GM18867 (cell line): ENCODE measurements around the gene CFAP47.
"Not testable (repeated sequence)": the region's sequence is repeated elsewhere in the genome, so short reads cannot be mapped to it uniquely, and the experiment has no call there.

Source experiments
- ATAC-seq: cut with Tn5 transposase; IDR thresholded peaks from one replicate; pipeline ENCODE4 v1.9.1; 2021; ENCODE audit warnings: mild to moderate bottlenecking, moderate library complexity; ENCODE audit not compliant: unreplicated experiment

CFAP47 gene

GRCh38 chrX:36214924-36215323, 295.4 kb downstream of the CFAP47 start:
- ATAC-seq = no peak

GRCh38 chrX:36218801-36219200, 299.3 kb downstream of the CFAP47 start:
- ATAC-seq = no peak

DNA sequence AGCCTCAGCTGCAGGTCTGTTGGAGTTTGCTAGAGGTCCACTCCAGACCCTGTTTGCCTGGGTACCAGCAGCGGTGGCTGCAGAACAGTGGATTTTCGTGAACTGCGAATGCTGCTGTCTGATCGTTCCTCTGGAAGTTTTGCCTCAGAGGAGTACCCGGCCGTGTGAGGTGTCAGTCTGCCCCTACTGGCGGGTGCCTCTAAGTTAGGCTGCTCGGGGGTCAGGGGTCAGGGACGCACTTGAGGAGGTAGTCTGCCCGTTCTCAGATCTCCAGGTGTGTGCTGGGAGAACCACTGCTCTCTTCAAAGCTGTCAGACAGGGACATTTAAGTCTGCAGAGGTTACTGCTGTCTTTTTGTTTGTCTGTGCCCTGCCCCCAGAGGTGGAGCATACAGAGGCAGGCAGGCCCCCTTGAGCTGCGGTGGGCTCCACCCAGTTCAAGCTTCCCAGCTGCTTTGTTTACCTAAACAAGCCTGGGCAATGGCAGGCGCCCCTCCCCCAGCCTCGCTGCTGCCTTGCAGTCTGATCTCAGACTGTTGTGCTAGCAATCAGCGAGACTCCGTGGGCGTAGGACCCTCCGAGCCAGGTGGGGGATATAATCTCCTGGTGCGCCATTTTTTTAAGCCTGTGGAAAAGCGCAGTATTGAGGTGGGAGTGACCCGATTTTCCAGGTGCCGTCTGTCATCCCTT, 315.4 kb downstream of the CFAP47 start:
- ATAC-seq = not testable (repeated sequence)

DNA sequence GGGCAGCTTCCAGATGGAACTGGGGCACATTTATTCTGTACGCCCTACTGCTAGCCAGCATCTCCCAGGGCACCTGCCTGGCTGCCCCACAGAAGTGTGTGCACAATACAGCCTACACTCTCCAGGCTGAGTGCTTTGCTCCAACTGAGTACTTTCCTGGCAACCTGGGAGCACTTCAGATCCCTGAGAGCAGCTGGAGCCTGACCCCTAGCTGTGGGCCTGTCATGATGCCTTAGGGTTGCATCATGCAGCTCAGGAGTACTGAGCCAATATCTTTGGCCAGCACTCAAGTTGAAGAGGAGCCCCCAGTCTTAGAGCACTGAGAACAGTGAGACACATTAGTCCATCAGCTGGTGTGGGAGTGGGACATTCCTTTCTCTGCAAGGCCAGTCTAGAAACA, 321.9 kb downstream of the CFAP47 start:
- no peak for ATAC-seq

- no peak for ATAC-seq
Observed at GRCh38 chrX:36266155-36266554, 346.6 kb downstream of the CFAP47 start.

GRCh38 chrX:36310136-36310535, 390.6 kb downstream of the CFAP47 start:
- ATAC-seq = no peak

GRCh38 chrX:36314303-36314702, 394.8 kb downstream of the CFAP47 start:
- no peak for ATAC-seq

GRCh38 chrX:36334572-36334971, 415.0 kb downstream of the CFAP47 start:
- ATAC-seq = no peak

GRCh38 chrX:36336751-36337150, 417.2 kb downstream of the CFAP47 start:
- ATAC-seq = no peak

- no peak for ATAC-seq
Observed at GRCh38 chrX:36344301-36344700, 424.8 kb downstream of the CFAP47 start.

DNA sequence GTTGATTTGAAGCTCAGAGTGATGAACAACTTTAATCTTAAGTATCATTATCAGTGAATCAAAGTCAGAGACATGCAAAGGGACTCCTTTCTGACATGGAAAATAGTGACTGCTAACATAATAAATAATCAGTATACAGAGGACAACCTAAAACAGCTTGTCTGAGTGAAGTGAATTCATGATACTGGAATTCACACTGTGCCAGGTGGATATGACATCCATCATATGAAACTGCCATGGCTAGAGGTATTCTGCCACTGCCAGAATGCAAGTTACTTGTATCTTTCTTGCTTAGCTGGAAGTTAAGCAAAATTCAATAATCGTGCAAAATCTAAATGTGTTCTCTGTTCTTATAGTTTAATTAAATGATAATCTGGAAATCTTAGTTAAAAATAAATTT, 429.0 kb downstream of the CFAP47 start:
- no peak for ATAC-seq

- ATAC-seq = no peak
Observed at GRCh38 chrX:36357855-36358254, 438.3 kb downstream of the CFAP47 start.

DNA sequence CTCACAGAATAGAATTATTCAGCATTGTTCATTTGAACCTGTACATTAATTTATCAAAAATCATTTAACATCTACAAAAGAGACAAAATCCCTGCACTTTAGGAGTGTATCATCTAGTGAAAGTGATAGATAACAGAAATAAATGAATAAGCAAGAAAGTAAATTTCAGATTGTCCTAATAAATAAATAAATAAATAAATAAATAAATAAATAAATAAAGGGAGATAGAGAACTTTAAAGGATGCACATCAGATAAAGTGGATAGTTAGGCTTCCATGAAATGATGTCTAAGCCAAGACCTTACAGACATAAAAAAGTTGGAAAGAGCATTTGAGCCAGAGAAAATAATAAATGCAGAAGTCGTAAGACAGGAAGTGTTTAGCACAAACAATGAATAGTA, 444.7 kb downstream of the CFAP47 start:
- ATAC-seq = no peak

DNA sequence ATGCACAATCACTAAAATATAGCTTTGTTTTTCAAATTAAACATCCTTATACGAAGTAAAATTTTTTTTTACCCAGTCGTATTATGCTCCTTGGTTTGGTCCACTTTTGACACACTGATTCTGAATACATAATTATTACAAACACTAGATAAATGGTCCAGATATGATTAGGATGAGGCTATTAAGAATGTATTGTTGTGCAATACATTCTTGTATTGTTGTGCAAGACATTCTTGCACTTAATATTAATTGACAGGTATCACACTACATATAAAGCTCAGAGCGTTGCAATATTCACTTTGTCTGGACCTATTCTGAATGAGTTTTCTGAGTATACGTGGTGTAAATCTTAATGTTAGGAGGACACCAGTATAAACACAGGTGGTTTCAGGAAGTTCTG, 464.0 kb downstream of the CFAP47 start:
- no peak for ATAC-seq

GRCh38 chrX:36388901-36389300, 469.4 kb downstream of the CFAP47 start:
- no peak for ATAC-seq

DNA sequence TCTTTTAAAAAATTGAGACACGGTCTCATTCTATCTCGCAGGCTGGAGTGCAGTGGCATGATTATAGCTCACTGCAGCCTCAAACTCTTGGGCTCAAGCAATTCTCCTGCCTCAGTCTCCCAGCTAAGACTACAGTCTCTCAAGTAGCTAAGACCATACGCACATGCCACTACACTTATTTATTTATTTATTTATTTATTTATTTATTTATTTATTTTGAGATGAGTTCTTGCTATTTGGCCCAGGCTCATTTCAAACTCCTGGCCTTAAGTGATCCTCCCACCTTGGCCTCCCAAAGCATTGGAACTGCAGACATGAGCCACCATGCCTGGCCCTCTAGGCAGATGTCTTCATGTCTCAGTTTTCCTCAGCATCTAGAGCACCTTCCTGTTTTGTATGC, 482.2 kb downstream of the CFAP47 start:
- no peak for ATAC-seq

- ATAC-seq = no peak
Observed at GRCh38 chrX:36407836-36408235, 488.3 kb downstream of the CFAP47 start.

GRCh38 chrX:36414056-36414455, 494.5 kb downstream of the CFAP47 start:
- no peak for ATAC-seq

DNA sequence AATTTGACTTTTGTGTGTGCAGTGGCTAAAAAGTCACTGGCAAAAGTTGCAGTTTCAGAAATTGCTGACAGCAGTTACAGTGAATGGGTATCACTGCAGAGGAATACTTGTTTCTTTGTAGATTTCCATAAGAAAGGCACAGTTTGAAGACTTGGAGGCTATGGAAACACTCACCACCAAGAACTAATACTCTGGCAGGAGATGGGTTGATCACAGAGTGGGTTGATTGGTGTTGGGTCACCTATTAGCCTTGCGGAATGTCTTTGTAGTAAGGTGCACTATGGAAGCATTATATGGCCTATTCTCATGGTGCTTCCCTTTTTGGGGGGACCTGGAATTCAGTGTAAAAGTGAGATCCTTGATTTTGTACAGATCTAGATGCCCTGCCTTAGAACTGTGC, 502.8 kb downstream of the CFAP47 start:
- no peak for ATAC-seq

GRCh38 chrX:36431819-36432218, 512.3 kb downstream of the CFAP47 start:
- no peak for ATAC-seq

GRCh38 chrX:36434522-36434921, 515.0 kb downstream of the CFAP47 start:
- ATAC-seq = no peak
